ENCODE results near the gene LRRC26. TPM values are rescaled to one million over a fixed set of nuclear protein-coding genes. Genes with fewer than 3 reads are reported as not detected.

Gene LRRC26
- total and polyA plus RNA-seq, 2 donors (not counting 3 experiments of a cell fraction or from before 2014, with no cell fraction given) = 0.08 TPM; not detected in 1

GRCh38 chr9:137163805-137164204 is 6.0 kb downstream of the LRRC26 start:
- Histone ChIP-seq H3K9me1 (replicated peaks; ENCODE audit: control insufficient read depth, extremely low read depth, insufficient read depth, low read length) (no peaks in the 10 kb centered on the region), H3K4me1 (ENCODE audit: control insufficient read depth, extremely low read depth, insufficient read depth, low read length) (peaks cover 3% of the 10 kb centered on the region), H3K36me3 (ENCODE audit: control insufficient read depth in 2 of 2, extremely low read depth in 1 of 2, insufficient read depth in 2 of 2, low read length in 2 of 2) (no peaks in the 10 kb centered on the region), H3K4me3 (replicated peaks in 1 of 3; ENCODE audit: insufficient read depth in 1 of 3, low read depth in 1 of 3, low read length in 3 of 3) (no peak overlapping the region), H3K27me3 (ENCODE audit: control insufficient read depth in 2 of 2, insufficient read depth in 2 of 2, low read length in 2 of 2) (peaks cover 27 to 31% of the 10 kb centered on the region in 2 experiments), H3K9me3 (replicated peaks; ENCODE audit: control insufficient read depth, insufficient read depth, low read length) (no peaks in the 10 kb centered on the region), H3K4me2 (ENCODE audit: insufficient read depth, low read length) (no peak overlapping the region), H3K9ac (replicated peaks; ENCODE audit: extremely low read depth, insufficient read depth, low read length) (no peak overlapping the region), H3K27ac (ENCODE audit: insufficient read depth, low read depth, low read length) (no peak overlapping the region), H4K20me1 (replicated peaks; ENCODE audit: control insufficient read depth, extremely low read depth, insufficient read depth, low read length) (no peaks in the 10 kb centered on the region), H3K79me2 (ENCODE audit: control insufficient read depth, insufficient read depth, low read length) (no peaks in the 10 kb centered on the region), H2AFZ (ENCODE audit: low read depth, low read length) (no peak overlapping the region)
- DNase-seq (ENCODE audit: low read depth, low spot score) (no peak), FAIRE-seq (no peak)
- dilution Hi-C loops (cut with MboI; ENCODE audit: extremely low pct_ligation_motif_present, low sequenced_read_pairs) (no loop called here), intact Hi-C loops (cut with micrococcal nuclease) (no loop called here)
- ChIA-PET CTCF (interaction anchor here (1.3 to 1.8 kb wide), 2 partner anchors 33 to 73 kb away, joined by 4 to 7 read pairs; no protein-coding TSS in a partner anchor), POLR2A (interaction anchor here (0.8 kb wide), 1 partner anchor 60 kb away, joined by 4 read pairs; no protein-coding TSS in a partner anchor)
- no TSS peak for BruUV-seq (replicated peaks)
- TF ChIP-seq GATA2 (IDR thresholded peaks at IDR 0.05; ENCODE audit: insufficient read depth, insufficient read length, low read depth, low read length) (no peak), FOS (IDR thresholded peaks at IDR 0.05; ENCODE audit: borderline replicate concordance, insufficient read depth, low read length) (no peak), MAX (IDR thresholded peaks at IDR 0.05; ENCODE audit: insufficient read depth, insufficient read length) (no peak), JUN (IDR thresholded peaks at IDR 0.05; ENCODE audit: borderline replicate concordance, insufficient read depth, insufficient read length, low read depth) (no peak), POLR2AphosphoS5 (IDR thresholded peaks at IDR 0.05; ENCODE audit: insufficient read depth, low read depth, low read length) (no peak), EZH2 (IDR thresholded peaks at IDR 0.05; ENCODE audit: borderline replicate concordance, low read depth, low read length, severe bottlenecking) (no peak), POLR2A (IDR thresholded peaks at IDR 0.05; ENCODE audit: low read depth, low read length) (no peak), MYC (IDR thresholded peaks at IDR 0.05; ENCODE audit: low read depth, low read length) (no peak)
- TF ChIP-seq, protein P1, sequence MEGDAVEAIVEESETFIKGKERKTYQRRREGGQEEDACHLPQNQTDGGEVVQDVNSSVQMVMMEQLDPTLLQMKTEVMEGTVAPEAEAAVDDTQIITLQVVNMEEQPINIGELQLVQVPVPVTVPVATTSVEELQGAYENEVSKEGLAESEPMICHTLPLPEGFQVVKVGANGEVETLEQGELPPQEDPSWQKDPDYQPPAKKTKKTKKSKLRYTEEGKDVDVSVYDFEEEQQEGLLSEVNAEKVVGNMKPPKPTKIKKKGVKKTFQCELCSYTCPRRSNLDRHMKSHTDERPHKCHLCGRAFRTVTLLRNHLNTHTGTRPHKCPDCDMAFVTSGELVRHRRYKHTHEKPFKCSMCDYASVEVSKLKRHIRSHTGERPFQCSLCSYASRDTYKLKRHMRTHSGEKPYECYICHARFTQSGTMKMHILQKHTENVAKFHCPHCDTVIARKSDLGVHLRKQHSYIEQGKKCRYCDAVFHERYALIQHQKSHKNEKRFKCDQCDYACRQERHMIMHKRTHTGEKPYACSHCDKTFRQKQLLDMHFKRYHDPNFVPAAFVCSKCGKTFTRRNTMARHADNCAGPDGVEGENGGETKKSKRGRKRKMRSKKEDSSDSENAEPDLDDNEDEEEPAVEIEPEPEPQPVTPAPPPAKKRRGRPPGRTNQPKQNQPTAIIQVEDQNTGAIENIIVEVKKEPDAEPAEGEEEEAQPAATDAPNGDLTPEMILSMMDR (IDR thresholded peaks at IDR 0.05; ENCODE audit: extremely low read depth in 1 of 2, insufficient read depth in 1 of 2, low read depth in 1 of 2, low read length in 2 of 2) = no peak

Measured in endothelial cell of umbilical vein (primary cell).